OCI-LY7 (cell line): Measurements from ENCODE around the gene P2RX1. TPM values are rescaled to one million over a fixed set of nuclear protein-coding genes. Genes with fewer than 3 reads are reported as not detected.

Experiments used
- BruUV-seq: library from RNA; stranded (reverse); fragments of 400-500 nt; replicated peaks from 2 replicates; lab custom pipeline; 2021; lab: Mats Ljungman, UMichigan
- CTCF ChIA-PET: fragments of 300-600 bp; sonication (Branson Sonifier 250); formaldehyde crosslinking; loops from one replicate; lab custom pipeline; 2022; ENCODE audit warnings: antibody characterized with exemption; ENCODE audit not compliant: unreplicated experiment; lab: Charles Lee
- POLR2A ChIA-PET: fragments of 300-600 bp; sonication (Branson Sonifier 250); formaldehyde crosslinking; loops from one replicate; lab custom pipeline; 2022; ENCODE audit warnings: antibody characterized with exemption; lab: Charles Lee
- DNase-seq: peaks from one replicate; pipeline ENCODE4 v3.0.0-alpha.2; 2015; ENCODE audit warnings: low spot score
- H2AFZ ChIP-seq: fragments of 200-600 bp; sonication (generic), shearing (Covaris generic); 2 replicates; pipeline ENCODE4 v1.6.1; 2014; ENCODE audit warnings: mild to moderate bottlenecking, antibody characterized with exemption, low read length, moderate library complexity
- H3K27ac ChIP-seq: fragments of 200-600 bp; sonication (generic); 2 replicates; pipeline ENCODE4 v1.5.1; 2014; ENCODE audit warnings: mixed run types, low read depth, mild to moderate bottlenecking, moderate library complexity, low read length, inconsistent platforms; ENCODE audit not compliant: poor library complexity, severe bottlenecking
- H3K36me3 ChIP-seq: fragments of 200-600 bp; sonication (generic); 2 replicates; pipeline ENCODE4 v1.6.1; 2014; ENCODE audit warnings: mild to moderate bottlenecking, antibody characterized with exemption, low read length, moderate library complexity, mixed read lengths; ENCODE audit not compliant: insufficient read depth
- H3K4me1 ChIP-seq: fragments of 200-600 bp; sonication (generic); 2 replicates; pipeline ENCODE4 v1.5.1; 2014; ENCODE audit warnings: mild to moderate bottlenecking, low read length; ENCODE audit not compliant: insufficient read depth, poor library complexity, severe bottlenecking
- H3K4me2 ChIP-seq: fragments of 200-600 bp; sonication (generic); 2 replicates; pipeline ENCODE4 v1.6.1; 2014; ENCODE audit warnings: mild to moderate bottlenecking, low read length
- H3K4me3 ChIP-seq: fragments of 200-600 bp; sonication (generic); 2 replicates; pipeline ENCODE4 v1.5.1; 2014; ENCODE audit warnings: mild to moderate bottlenecking, low read depth, low read length; ENCODE audit not compliant: poor library complexity, severe bottlenecking
- H3K79me2 ChIP-seq: fragments of 200-600 bp; sonication (generic); 2 replicates; pipeline ENCODE4 v1.6.1; 2016; ENCODE audit warnings: low read depth, mild to moderate bottlenecking, low read length, moderate library complexity, mixed read lengths; ENCODE audit not compliant: insufficient read depth
- H3K9me2 ChIP-seq: fragments of 200-600 bp; sonication (generic); 2 replicates; pipeline ENCODE4 v1.6.1; 2016; ENCODE audit warnings: mild to moderate bottlenecking, low read length, mixed read lengths; ENCODE audit not compliant: insufficient read depth
- H3K9me3 ChIP-seq: fragments of 200-600 bp; sonication (generic); 2 replicates; pipeline ENCODE4 v1.6.1; 2014; ENCODE audit warnings: mild to moderate bottlenecking, mixed run types, low read length, mixed read lengths
- H4K20me1 ChIP-seq: fragments of 200-600 bp; sonication (generic); 2 replicates; pipeline ENCODE4 v1.6.1; 2014; ENCODE audit warnings: mild to moderate bottlenecking, antibody characterized with exemption, low read length, moderate library complexity, mixed read lengths; ENCODE audit not compliant: insufficient read depth
- CTCF ChIP-seq: fragments of 200-600 bp; sonication (generic); conservative IDR thresholded peaks from 2 replicates; pipeline ENCODE4 v1.5.1; 2014; ENCODE audit warnings: mild to moderate bottlenecking, antibody characterized with exemption, low read length, moderate library complexity, mixed read lengths
- EZH2phosphoT487 ChIP-seq: fragments of 200-600 bp; sonication (generic); IDR thresholded peaks from 2 replicates; pipeline ENCODE4 v1.6.1; 2018; ENCODE audit warnings: low read depth, borderline replicate concordance, mild to moderate bottlenecking, mixed run types, antibody characterized with exemption, low read length, moderate library complexity, mixed read lengths
- intact Hi-C: fragments of 100-400 bp; cut with micrococcal nuclease; formaldehyde crosslinking; loops from one replicate; pipeline ENCODE4 v1.10.0; 2022; ENCODE audit not compliant: unreplicated experiment
- total RNA-seq, 2 experiments: library from RNA; depleted of rRNA in 1 of 2; stranded (reverse); fragments of >200 nt in 1 of 2; shearing (Covaris generic) in 1 of 2; gene quantifications; 2 replicates each; pipeline ENCODE4 v1.2.3, GENCODE V29; 2014 to 2022

P2RX1 gene
- total RNA-seq, 2 experiments from 2014 or later: 0.69 to 4.5 TPM

GRCh38 chr17:3957735-3958599, 41.7 kb upstream of the P2RX1 start:
- Histone ChIP-seq H3K36me3 (peaks cover 84% of the 10 kb centered on the region), H3K9me3 (no peaks in the 10 kb centered on the region), H3K27ac (peak overlapping the region; percentile 4), H3K9me2 (no peaks in the 10 kb centered on the region), H3K4me3 (no peak overlapping the region), H3K4me2 (peak overlapping the region; percentile 30; the same call in 1 of the 2 replicates), H3K79me2 (peaks cover 90% of the 10 kb centered on the region), H4K20me1 (peaks cover 36% of the 10 kb centered on the region), H3K4me1 (peaks cover 57% of the 10 kb centered on the region), H2AFZ (no peak overlapping the region)
- TF ChIP-seq CTCF: no peak
- no peak for TF ChIP-seq EZH2phosphoT487
- CTCF ChIA-PET: no interaction called here
- POLR2A ChIA-PET: no interaction called here
- intact Hi-C loops: no loop called here
- BruUV-seq: no TSS peak
- no peak for DNase-seq

DNA sequence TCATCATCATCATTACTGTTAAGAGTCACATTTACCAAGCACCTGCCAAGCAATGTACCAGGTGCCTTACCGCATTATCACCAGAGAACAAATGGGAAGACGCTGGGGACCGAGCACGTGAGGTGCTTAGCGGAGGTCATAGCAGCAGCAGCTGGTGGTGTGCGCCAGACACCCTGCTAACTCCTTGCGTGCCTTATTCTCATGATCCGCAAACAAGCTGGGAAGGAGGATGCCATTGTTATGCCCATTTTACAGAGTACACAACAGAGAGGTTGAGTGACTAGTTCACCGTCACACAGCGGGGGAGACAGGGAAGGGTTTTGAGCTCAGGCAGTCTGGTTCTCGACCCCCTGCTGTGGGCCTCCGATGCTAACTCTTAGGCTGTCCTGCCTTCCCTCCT, 40.7 kb upstream of the P2RX1 start:
- Histone ChIP-seq H3K9me3 (no peaks in the 10 kb centered on the region), H3K36me3 (peaks cover 85% of the 10 kb centered on the region), H3K79me2 (peaks cover 80% of the 10 kb centered on the region), H2AFZ (no peak overlapping the region), H3K27ac (peak overlapping the region; percentile 17), H3K4me1 (peaks cover 52% of the 10 kb centered on the region), H3K4me3 (no peak overlapping the region), H3K4me2 (peak overlapping the region; percentile 30; the same call in 1 of the 2 replicates), H3K9me2 (no peaks in the 10 kb centered on the region), H4K20me1 (peaks cover 36% of the 10 kb centered on the region)
- CTCF ChIA-PET: interaction anchor here (0.5 to 0.6 kb wide), 3 partner anchors 13 to 203 kb away, joined by 3 to 5 read pairs (median 3); no protein-coding TSS in a partner anchor
- TF ChIP-seq CTCF: no peak
- no peak for TF ChIP-seq EZH2phosphoT487
- no peak for DNase-seq
- intact Hi-C loops: no loop called here
- no TSS peak for BruUV-seq
- POLR2A ChIA-PET: no interaction called here
